Sigmoid colon (tissue), 7 donors: ENCODE results near the gene SCYGR5. TPM values are rescaled to one million over a fixed set of nuclear protein-coding genes. Genes with fewer than 3 reads are reported as not detected.
"Not testable (repeated sequence)": the region's sequence is repeated elsewhere in the genome, so short reads cannot be mapped to it uniquely, and the experiment has no call there.

Source experiments
- DNase-seq: peaks from one replicate; pipeline ENCODE4 v3.0.0-alpha.2; 2019
- H3K27ac ChIP-seq, 4 donors: fragments of 200-600 bp; sonication (generic); one replicate each; pipeline ENCODE4 v1.5.1; 2016 to 2019; ENCODE audit warnings: mild to moderate bottlenecking in 1 of 4
- H3K27me3 ChIP-seq, 3 donors: fragments of 200-600 bp; sonication (generic); one replicate each; pipeline ENCODE4 v1.5.1; 2019; ENCODE audit warnings: mild to moderate bottlenecking in 1 of 3
- H3K36me3 ChIP-seq, 4 donors: fragments of 200-600 bp; sonication (generic); one replicate each; pipeline ENCODE4 v1.5.1; 2016 to 2019
- H3K4me1 ChIP-seq, 4 donors: fragments of 200-600 bp; sonication (generic); one replicate each; pipeline ENCODE4 v1.5.1; 2017 to 2019
- H3K4me3 ChIP-seq, 4 donors: fragments of 200-600 bp; sonication (generic); one replicate each; pipeline ENCODE4 v1.5.1; 2017 to 2019; ENCODE audit warnings: mild to moderate bottlenecking in 2 of 4, moderate library complexity in 1 of 4
- H3K9me3 ChIP-seq, 4 donors: fragments of 200-600 bp in 3 of 4; sonication (generic) in 3 of 4; one replicate each; pipeline versions ENCODE4 v1.5.1 to v1.6.1; 2013 to 2019
- EP300 ChIP-seq, 4 donors: sonication (generic); formaldehyde crosslinking; IDR thresholded peaks; one replicate each; pipeline ENCODE4 v1.6.1; 2017; ENCODE audit warnings: antibody characterized with exemption in 4 of 4
- POLR2A ChIP-seq, 2 donors: fragments of 450-650 bp; IDR thresholded peaks; one replicate each; pipeline ENCODE4 v1.6.1; 2016; ENCODE audit warnings: antibody characterized with exemption in 2 of 2, mild to moderate bottlenecking in 2 of 2, moderate library complexity in 2 of 2
- POLR2AphosphoS5 ChIP-seq, 4 donors: sonication (generic); formaldehyde crosslinking; IDR thresholded peaks; one replicate each; pipeline ENCODE4 v1.6.1; 2017; ENCODE audit warnings: antibody characterized with exemption in 4 of 4
- WGBS, 2 donors: extraction: QIAGEN DNeasy Blood & Tissue Kit; methylation state at CpG; one replicate each; pipeline ENCODE4 v1.1.7; 2013; 5-methylcytosine and 5-hydroxymethylcytosine counted together
- intact Hi-C: fragments of 100-400 bp; cut with DNase I; formaldehyde crosslinking; loops from one replicate; pipeline ENCODE4 v1.15.1; 2023
- polyA plus RNA-seq, 3 donors: library from polyadenylated mRNA; stranded (reverse); fragments of 200-250 nt; gene quantifications; one replicate each; pipeline ENCODE4 v1.2.3, GENCODE V29; 2013
- total RNA-seq, 4 donors: library from RNA; depleted of rRNA; stranded (reverse); fragments of >200 nt; gene quantifications; one replicate each; pipeline ENCODE4 v1.1.0, GENCODE V29; 2016
- TF ChIP-seq, protein P1 (sequence below), 4 experiments: fragments of 450-650 bp in 3 of 4; fragments of 200-600 bp in 1 of 4; IDR thresholded peaks; one replicate each; pipeline ENCODE4 v1.5.1; 2016 to 2019; ENCODE audit warnings: antibody characterized with exemption in 4 of 4, mild to moderate bottlenecking in 3 of 4, moderate library complexity in 2 of 4
- donor health status: healthy with polysubstance abuse.
- donor health status: Bipolar disorder and iron deficiency.
- donor health status: healthy.

Gene SCYGR5, protein sequence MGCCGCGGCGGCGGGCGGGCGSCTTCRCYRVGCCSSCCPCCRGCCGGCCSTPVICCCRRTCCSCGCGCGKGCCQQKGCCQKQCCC
- total RNA-seq, result not detected
- not detected for polyA plus RNA-seq

DNA sequence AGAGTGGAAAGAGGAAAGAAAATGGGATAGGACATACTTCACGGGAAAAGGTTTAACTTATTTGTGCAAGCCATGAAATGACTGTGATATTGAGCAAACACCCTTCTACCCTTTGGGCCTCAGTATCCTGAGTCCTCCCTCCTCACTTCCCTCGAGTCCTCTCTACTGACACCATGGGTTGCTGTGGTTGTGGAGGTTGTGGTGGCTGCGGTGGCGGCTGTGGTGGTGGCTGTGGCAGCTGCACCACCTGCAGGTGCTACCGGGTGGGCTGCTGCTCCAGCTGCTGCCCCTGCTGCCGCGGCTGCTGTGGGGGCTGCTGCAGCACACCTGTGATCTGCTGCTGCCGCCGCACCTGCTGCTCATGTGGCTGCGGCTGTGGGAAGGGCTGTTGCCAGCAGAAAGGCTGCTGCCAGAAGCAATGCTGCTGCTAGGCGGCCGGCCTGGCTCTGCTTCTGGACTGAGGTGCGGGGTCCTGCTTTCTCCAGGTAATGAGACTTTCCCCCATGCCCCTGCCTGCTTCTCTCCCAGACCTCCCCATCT, at the start of gene SCYGR5:
Gene SCYGR5, plus strand, starts transcription at position 174 of the 540 bp plus-strand sequence. Its CDS starts 0 bp downstream, at position 174.
- H3K4me1 ChIP-seq, H3K9me3 ChIP-seq, intact Hi-C loops, H3K27me3 ChIP-seq, H3K27ac ChIP-seq, H3K36me3 ChIP-seq, H3K4me3 ChIP-seq, DNase-seq: not testable (repeated sequence)
- WGBS, 2 donors, result 92 to 95% methylated on average over 13 of the region's 13 CpGs

DNA sequence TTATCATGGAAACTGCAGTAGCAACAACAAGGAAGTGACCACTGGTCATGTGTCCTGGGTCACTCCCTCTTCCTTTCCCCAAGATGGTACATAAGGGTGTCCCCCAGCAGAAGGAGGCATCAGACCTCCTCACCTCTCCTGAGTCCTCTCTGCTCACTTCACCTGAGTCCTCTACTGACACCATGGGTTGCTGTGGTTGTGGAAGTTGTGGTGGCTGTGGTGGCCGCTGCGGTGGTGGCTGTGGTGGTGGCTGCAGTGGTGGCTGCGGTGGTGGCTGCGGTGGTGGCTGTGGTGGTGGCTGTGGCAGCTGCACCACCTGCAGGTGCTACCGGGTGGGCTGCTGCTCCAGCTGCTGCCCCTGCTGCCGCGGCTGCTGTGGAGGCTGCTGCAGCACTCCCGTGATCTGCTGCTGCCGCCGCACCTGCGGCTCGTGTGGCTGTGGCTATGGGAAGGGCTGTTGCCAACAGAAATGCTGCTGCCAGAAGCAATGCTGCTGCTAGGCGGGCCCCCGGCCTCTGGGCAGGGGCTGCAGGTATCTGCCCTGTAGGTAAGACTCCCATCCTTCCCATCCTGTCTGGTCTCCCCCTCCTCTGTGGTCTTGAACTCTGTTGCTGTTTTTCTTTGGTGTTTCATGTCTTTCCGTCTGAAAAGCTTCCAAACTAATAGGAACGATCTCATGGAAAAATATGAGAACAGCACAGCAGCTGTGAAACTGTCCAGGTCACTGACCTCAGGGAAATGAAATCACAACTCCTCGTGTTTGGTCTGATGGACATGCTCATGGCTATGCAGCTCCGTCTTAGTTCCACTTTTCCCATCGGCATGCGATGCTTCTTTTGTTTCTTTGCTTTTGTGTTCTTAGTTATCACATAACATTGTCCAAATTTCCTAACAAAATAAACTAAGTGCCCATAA, 49.0 kb upstream of the SCYGR5 start, which contains the start of gene SCYGR4:
Gene SCYGR4, plus strand, starts transcription at position 183 of the 915 bp plus-strand sequence. Its CDS starts 0 bp downstream, at position 183.
- 86% methylated on average over 20 of the region's 20 CpGs for WGBS, 2 donors
- H3K36me3 ChIP-seq, result no peaks in the 10 kb centered on the region
- TF ChIP-seq POLR2AphosphoS5 (IDR thresholded peaks at IDR 0.05), result no peak
- TF ChIP-seq EP300 (IDR thresholded peaks at IDR 0.05), result no peak
- TF ChIP-seq POLR2A (IDR thresholded peaks at IDR 0.05), result no peak
- TF ChIP-seq, protein P1, sequence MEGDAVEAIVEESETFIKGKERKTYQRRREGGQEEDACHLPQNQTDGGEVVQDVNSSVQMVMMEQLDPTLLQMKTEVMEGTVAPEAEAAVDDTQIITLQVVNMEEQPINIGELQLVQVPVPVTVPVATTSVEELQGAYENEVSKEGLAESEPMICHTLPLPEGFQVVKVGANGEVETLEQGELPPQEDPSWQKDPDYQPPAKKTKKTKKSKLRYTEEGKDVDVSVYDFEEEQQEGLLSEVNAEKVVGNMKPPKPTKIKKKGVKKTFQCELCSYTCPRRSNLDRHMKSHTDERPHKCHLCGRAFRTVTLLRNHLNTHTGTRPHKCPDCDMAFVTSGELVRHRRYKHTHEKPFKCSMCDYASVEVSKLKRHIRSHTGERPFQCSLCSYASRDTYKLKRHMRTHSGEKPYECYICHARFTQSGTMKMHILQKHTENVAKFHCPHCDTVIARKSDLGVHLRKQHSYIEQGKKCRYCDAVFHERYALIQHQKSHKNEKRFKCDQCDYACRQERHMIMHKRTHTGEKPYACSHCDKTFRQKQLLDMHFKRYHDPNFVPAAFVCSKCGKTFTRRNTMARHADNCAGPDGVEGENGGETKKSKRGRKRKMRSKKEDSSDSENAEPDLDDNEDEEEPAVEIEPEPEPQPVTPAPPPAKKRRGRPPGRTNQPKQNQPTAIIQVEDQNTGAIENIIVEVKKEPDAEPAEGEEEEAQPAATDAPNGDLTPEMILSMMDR (IDR thresholded peaks at IDR 0.05), result no peak
- H3K27me3 ChIP-seq, result no peaks in the 10 kb centered on the region
- intact Hi-C loops, result no loop called here
- no peaks in the 10 kb centered on the region for H3K9me3 ChIP-seq
- no peak within 1 kb of the TSS for H3K4me3 ChIP-seq
- DNase-seq, result no peak
- no peak within 1 kb of the TSS for H3K27ac ChIP-seq
- no peaks in the 10 kb centered on the region for H3K4me1 ChIP-seq

DNA sequence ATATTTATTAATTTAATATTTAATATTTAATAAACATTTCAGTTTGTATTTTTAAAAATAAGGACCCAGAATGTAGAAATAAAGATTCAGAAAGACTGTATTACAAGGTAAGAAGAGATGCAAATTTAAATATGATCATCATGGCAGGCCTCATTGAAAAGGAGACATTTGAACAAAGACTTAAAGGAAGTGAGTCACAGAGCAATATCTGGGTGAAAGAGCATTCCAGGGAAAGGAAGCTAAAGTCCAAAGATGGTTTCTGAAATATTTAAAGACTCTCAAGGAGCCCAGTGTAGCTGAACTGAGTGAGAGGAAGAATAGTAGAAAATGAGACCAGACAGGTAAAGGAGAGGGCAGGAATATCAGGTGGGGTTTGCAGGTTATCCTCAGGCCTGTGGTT, 43.4 kb upstream of the SCYGR5 start:
- no peaks in the 10 kb centered on the region for H3K9me3 ChIP-seq
- no peak for DNase-seq
- H3K27ac ChIP-seq, result no peak overlapping the region
- intact Hi-C loops, result no loop called here
- H3K4me1 ChIP-seq, result no peaks in the 10 kb centered on the region
- TF ChIP-seq POLR2AphosphoS5 (IDR thresholded peaks at IDR 0.05), result no peak
- H3K36me3 ChIP-seq, result no peaks in the 10 kb centered on the region
- H3K27me3 ChIP-seq, result no peaks in the 10 kb centered on the region
- no peak overlapping the region for H3K4me3 ChIP-seq

DNA sequence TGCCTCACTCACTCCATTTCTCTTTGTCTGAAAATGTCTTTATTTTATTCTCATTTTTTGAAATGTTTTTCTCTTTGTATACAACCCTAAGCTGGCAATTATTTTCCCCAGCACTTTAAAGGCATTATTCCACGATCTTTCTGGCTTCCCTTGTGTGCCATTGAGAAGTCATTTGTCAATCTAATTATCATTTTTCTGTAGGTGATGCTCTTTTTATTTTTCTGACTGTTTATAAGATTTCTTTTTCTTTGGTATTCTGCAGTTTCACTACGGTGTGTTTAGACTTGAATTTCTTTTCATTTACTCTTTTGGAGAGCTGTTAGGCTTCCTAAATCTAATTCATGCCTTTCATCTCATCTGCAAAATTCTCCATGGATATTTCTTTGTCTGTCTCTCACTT, 41.2 kb upstream of the SCYGR5 start:
- no peaks in the 10 kb centered on the region for H3K36me3 ChIP-seq
- intact Hi-C loops, result no loop called here
- TF ChIP-seq, protein P1 (IDR thresholded peaks at IDR 0.05), result no peak
- TF ChIP-seq POLR2AphosphoS5 (IDR thresholded peaks at IDR 0.05) (no peak), EP300 (IDR thresholded peaks at IDR 0.05) (no peak)
- H3K9me3 ChIP-seq, result no peaks in the 10 kb centered on the region
- no peak for DNase-seq
- WGBS, 2 donors, result 62 to 81% methylated on average over 2 of the region's 2 CpGs
- H3K27me3 ChIP-seq, result no peaks in the 10 kb centered on the region
- H3K27ac ChIP-seq, result no peak overlapping the region
- H3K4me1 ChIP-seq, result no peaks in the 10 kb centered on the region
- H3K4me3 ChIP-seq, result no peak overlapping the region

DNA sequence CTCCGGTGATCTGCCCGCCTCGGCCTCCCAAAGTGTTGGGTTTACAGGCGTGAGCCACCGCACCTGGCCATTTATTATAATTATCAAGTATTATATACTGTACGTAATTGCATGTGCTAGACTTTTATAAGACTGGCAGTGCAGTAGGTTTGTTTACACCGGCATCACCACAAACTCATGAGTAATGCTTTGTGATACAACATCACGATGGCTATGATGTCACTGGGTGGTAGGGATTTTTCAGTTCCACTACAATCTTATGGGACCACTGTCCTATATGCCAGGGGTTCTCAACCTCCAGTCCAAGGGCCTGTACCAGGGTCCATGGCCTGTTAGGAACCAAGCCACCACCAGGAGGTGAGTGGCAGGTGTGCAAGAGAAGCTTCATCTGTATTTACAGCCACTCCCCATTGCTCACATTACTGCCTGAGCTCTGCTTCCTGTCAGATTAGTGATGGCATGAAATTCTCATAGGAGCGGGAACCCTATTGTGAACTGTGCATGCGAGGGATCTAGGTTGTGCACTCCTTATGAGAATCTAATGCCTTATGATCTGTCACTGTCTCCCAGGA, 39.9 kb upstream of the SCYGR5 start:
- 90 to 94% methylated on average over 10 of the region's 10 CpGs for WGBS, 2 donors
- no peak overlapping the region for H3K27ac ChIP-seq
- H3K36me3 ChIP-seq, result no peaks in the 10 kb centered on the region
- intact Hi-C loops, result no loop called here
- no peak for DNase-seq
- H3K9me3 ChIP-seq, result no peaks in the 10 kb centered on the region
- no peaks in the 10 kb centered on the region for H3K27me3 ChIP-seq
- no peak for TF ChIP-seq EP300 (IDR thresholded peaks at IDR 0.05)
- H3K4me3 ChIP-seq, result no peak overlapping the region
- H3K4me1 ChIP-seq, result no peaks in the 10 kb centered on the region

DNA sequence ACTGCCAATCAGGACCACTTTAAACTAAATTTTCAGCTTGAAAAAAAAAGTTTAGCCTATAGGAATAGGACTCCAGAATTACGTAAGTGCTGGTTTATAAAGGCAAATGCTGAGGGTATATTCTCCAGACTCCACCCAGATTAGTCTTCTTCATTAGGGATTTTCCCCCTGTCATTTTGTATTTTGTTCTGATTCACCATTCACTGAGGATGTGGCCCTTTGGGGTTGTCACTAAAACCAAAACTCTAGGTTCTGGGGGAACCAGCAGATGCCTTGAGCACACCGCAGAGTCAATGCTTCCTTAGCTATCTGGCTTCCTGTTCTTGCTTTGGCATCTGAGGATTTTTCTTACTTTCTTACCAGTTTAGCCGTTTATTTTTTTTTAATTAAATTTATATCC, 38.8 kb upstream of the SCYGR5 start:
- H3K4me1 ChIP-seq, result no peaks in the 10 kb centered on the region
- no peak overlapping the region for H3K4me3 ChIP-seq
- no peaks in the 10 kb centered on the region for H3K36me3 ChIP-seq
- intact Hi-C loops, result no loop called here
- H3K9me3 ChIP-seq, result no peaks in the 10 kb centered on the region
- 70 to 90% methylated on average over 3 of the region's 3 CpGs for WGBS, 2 donors
- TF ChIP-seq, protein P1 (IDR thresholded peaks at IDR 0.05), result no peak
- no peak for TF ChIP-seq EP300 (IDR thresholded peaks at IDR 0.05)
- TF ChIP-seq POLR2A (IDR thresholded peaks at IDR 0.05), result no peak
- TF ChIP-seq POLR2AphosphoS5 (IDR thresholded peaks at IDR 0.05), result no peak
- H3K27ac ChIP-seq, result no peak overlapping the region
- DNase-seq, result no peak
- H3K27me3 ChIP-seq, result no peaks in the 10 kb centered on the region
